SK-N-MC (cell line): ENCODE data around the gene FILIP1L.

Experiments
- EZH2 ChIP-seq: fragments of 200-600 bp; sonication (generic); IDR thresholded peaks from one replicate; pipeline ENCODE4 v1.6.1; 2017; ENCODE audit warnings: antibody characterized with exemption
- POLR2AphosphoS5 ChIP-seq: IDR thresholded peaks from 2 replicates; pipeline ENCODE4 v1.6.1; 2012; ENCODE audit warnings: mild to moderate bottlenecking, low read depth, low read length, borderline replicate concordance

DNA sequence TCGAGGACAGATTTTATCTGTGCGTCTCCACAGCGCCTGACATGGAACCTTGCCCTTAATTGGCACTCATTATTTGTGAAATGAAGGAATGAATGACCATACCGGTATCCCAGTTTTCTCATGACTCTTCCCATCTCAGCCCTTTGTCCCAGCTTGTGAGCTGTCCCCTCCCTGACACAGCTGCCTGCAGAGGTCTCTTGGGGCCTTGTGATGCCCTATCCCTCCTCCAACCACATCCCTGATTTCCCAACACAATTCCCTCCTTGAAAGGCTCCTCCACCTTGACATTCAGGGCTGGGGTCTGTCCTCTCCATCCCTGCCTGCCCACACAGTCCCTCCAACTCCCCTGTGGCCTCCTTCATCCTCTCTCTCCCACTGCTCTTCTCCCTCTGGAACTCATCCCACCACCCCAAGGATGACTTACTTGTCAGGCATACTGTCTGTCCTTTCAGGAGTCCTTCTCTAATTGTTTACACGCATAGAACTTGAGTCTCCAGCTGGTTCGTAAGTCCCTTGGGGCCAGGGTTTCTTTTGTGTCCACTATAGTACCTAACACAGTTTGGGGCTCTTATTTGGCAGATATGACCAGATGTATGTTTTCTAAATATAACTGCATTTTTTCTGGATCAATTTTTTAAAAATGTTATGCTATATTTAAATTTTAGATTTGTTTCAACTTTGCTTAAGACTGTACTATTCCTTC lies 35.6 kb upstream of the FILIP1L start:
- no peak for TF ChIP-seq POLR2AphosphoS5
- no peak for TF ChIP-seq EZH2
